GM21447 (cell line): Measurements from ENCODE around the gene FLACC1.
"Not testable (repeated sequence)": the region's sequence is repeated elsewhere in the genome, so short reads cannot be mapped to it uniquely, and the experiment has no call there.

Experiments
- ATAC-seq: cut with Tn5 transposase; IDR thresholded peaks from one replicate; pipeline ENCODE4 v1.9.1; 2021; ENCODE audit not compliant: unreplicated experiment

Gene FLACC1

DNA sequence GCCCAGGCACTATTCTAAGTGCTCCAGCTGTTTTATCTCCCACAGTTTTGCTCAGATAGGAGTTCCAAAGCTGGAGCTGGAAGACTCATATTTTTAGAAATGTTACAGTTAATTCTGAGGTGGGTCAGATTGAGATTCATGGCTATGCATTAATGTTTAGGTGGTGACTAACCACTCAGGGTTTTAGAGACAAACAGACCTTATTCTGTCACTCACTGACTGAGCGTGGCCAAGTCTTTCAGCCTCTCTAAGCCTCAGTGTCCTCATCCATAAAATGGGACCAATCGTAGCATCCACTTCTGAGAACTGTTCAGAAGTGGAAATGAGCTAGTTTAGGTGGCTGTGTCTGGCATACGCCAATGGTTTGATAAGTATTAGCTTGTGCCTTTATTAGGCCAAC lies 101.1 kb downstream of the FLACC1 start:
- no peak for ATAC-seq

DNA sequence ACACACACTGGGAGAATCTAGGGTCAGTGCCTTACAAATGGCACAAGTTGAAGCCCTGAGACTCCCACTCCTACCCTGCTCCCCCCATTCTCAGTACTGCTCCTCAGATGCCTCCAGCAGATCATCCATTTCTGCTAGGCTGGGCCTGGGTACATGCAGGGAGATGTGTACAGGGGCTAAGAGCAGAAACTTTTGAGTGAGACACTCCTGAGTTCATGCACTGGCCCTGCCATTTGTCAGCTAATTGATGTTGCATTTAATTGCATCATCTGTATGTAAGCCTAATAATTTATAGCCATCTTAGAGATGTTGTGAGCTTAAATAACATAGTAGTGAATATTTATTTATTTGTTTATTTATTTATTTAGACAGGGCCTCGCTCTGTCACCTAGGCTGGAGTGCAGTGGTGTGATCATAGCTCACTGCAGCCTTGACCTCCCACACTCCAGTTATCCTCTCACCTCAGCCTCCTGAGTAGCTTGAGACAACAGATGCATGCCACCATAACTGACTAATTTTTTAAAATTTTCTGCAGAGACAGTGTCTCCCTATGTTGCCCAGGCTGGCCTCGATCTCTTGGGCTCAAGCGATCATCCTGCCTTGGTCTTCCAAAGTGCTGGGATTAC lies 101.6 kb downstream of the FLACC1 start:
- ATAC-seq: no peak

DNA sequence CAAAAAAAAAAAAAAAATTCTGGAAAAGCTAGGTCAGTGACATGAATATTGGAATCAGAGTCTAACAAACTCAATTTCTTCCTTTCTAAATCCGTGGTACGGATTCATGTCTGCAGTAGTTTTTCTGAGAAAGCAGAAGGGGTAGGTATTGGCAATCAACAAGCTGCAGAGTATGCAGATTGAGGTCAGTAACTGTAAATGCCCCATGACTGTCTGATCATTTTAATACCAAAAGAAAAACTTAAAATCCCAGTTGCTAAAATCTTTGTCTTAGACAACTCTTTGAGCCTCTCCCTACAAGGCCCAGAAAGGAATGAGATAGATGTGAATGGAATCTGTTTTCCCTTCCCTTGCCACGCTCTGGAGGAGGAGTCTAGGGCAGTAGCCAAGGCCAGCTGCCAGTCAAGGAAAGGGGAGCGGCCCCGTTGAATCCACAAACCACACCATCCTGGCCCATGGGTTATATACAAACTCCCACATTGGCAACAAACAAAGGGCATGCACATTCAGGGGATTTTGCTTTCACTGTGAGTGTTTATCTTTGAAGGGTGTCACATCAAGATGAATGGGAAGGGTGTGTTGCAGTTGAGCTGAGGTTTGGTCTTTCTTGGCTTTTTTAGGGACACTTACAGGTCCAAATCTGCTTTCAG lies 102.9 kb downstream of the FLACC1 start:
- no peak for ATAC-seq

DNA sequence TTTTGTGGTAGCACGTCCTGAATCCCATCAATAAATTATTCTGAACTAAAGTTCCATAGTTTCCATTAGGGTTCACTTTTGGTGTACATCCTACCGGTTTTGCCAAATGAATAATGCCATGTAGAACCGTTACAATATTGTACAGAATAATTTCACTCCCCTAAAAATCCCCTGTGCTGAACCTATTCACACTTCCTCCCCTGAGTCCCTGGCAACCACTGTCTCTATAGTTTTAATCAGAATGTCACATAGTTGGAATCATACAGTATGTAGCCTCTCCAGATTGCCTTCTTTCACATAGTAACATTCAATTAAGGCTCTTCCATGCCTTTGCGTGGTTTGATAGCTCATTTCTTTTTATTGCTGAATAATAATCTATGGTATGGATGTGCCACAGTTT lies 106.4 kb downstream of the FLACC1 start:
- ATAC-seq: no peak

DNA sequence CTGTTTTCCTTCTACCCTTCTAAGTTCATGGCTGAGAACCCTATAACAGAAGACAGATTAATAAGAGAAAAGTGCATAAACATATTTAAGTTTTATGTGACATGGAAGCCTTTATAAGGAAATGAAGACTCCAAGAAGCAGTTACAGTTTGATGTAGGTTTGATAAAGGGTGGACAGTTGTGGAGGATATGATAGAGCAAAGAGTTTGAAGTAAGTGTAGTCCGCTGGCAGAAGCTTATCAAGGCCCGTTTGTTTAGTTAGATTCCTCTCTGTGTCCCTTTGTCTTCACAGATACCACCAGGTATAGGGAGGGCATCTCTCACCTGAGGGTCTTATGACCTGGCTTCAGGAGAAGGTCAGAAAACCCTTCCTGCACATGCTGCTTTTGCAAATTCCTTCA lies 107.3 kb downstream of the FLACC1 start:
- no peak for ATAC-seq

DNA sequence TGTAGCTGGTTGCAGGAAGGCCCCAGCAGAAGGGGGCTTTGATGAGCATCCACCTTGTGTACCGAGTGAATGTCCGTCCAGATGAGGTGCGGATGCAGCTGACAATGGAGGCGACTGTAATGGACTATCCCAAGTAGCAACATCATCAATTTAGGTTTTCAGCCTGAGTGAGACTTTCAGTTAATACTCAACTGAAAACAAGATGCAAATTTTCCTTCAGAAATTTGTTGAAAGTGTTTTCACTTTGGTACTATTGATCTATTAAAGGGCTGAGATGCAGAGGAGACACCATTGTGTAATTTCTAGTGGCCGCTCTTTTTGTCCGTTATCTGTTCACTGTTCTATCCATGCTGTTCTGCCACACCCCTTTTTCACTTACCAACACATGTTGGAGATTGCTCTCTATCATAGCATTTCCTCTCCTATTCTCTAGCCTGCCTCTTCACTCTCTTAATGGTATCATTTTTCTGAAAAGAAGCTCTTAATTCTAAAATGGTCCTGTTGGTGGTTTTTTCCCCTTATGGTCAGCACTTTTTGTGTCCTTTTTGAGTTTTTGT lies 108.8 kb downstream of the FLACC1 start:
- no peak for ATAC-seq

DNA sequence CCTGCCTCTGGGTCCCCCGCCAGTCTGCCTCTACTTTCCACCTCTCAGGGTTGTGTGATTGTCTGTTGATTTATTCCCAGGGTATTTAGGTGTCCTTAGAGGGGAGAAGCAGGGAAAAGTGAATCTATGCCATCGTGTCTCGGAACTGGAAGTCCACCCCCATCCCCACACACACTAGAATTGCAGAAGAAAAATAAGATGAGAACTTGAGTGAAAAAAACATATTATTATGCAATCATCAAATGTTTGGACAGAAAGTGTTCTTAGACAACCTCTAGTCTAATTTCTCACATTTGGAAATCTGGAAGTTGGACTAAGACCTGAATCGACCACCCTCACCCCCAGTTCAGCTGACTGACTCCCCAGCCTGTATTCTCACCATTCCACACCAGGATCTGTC lies 110.9 kb downstream of the FLACC1 start:
- no peak for ATAC-seq

DNA sequence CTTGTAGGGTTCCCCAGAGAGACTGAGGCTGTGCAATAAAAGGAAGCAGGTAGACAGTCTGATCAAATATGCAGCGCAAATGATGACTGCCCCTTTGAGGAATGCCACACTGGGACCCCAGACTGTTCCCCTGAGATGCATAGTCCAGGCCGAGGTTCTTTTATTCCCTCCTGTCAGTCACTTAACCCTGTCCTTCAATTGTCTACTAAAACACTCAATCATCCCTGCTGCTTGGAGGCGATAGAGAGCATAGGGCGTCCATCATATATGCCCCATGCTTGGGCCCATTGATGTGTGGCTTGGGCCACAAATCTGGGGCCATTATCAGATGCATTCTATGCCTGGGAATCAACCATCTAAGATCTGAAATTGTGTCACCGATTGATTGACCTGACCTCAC lies 112.3 kb downstream of the FLACC1 start:
- ATAC-seq: no peak

DNA sequence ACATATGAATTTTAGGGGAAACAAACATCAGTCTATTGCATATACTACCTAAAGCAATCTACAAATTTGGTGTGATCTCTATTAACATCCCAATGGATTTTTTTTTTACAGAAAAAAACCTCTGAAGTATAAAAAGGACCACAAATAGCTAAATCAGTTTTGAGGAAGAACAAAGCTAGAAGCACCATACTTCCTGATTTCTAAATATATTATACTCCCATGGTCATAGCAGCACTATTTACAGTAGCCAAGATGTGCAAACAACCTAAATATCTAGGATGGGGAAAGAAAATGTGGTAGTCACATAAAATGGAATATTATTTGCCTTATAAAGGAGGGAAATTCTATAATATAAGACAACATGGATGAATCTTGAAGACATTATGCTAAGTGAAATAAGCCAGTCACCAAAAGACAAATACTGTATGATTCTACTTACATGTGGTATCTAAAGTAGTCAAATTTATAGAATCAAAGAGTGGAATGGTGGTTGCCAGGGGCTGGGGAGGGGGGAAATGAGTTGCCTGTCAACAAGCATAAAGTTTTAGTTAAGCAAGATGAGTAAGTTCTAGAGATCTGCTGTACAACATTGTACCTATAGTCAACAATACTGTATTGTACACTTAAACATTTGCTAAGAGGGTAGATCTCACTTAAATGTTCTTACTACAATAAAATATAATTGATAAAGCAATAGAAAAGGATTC lies 114.4 kb downstream of the FLACC1 start:
- no peak for ATAC-seq

DNA sequence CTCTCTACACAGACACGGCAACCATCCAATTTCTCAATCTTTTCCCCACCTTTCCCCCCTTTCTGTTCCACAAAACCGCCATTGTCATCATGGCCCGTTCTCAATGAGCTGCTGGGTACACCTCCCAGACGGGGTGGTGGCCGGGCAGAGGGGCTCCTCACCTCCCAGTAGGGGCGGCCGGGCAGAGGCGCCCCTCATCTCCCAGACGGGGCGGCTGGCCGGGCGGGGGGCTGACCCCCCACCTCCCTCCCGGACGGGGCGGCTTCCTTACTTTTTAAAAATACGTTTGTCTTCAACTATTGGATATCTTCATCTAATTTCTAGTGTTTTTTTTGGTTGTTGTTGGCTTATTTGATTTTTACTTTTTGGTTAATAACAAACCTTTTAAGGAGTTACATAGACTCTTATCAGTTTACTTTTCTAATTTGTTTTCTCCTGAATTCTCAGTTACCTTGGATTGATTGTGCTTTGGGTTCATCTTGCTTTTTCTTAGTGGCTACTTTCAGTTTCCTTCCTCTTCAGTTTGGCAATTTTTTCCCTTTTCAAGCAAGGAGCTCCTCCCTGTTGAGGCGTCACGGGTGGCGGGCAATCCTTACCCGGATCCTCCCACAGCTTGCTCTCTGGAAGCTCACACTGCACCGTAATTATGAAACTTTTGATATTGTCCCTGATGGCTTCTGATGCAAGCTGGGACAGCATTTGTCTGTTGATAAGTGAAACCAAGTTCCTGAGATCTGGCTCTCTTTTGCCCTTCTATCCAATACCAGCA lies 117.8 kb downstream of the FLACC1 start:
- ATAC-seq: not testable (repeated sequence)
